ENCODE measurements around the gene HPCA.
"Not testable (repeated sequence)": the region's sequence is repeated elsewhere in the genome, so short reads cannot be mapped to it uniquely, and the experiment has no call there.

The HPCA gene

DNA sequence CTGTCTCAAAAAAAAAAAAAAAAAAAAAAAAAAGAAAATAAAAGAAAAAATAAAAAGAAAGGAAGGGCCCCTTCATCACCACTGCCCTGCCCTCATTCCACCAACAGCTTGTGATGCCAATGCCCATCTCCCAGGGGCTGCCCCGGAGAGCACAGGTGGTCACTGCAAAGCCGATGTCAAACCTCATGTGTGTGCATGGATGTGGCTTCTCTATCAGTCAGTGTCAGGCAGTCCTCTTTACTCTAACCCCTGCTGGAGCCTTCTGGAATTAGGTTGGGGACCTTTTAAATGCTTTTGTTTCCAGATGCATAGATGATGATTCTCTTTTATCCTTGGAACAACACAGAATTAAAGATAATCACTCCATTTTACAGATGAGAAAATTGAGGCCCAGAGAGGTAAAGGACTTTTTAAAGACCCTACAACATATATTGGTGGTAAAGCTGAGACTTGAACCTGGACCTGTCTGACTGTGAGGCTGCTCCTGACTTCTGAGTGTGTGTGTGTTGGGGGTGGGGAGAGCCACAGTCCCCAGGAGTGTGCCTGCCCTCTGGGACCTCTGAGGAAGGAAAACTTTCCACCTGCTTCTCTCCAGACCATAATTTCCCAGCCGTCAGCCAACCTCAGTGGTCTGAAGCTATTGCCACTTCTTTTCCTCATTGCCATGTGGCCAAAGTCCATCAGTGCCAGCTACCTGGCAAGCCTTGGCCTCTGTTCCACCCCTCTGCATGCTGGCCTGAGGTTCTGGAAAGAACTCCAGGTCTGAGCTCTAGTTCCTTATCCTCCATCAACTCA is 17.9 kb downstream of the HPCA start:
- no peak for DNase-seq

- DNase-seq: no peak
Measured at GRCh38 chr1:32904797-32905196, 18.5 kb downstream of the HPCA start.

DNA sequence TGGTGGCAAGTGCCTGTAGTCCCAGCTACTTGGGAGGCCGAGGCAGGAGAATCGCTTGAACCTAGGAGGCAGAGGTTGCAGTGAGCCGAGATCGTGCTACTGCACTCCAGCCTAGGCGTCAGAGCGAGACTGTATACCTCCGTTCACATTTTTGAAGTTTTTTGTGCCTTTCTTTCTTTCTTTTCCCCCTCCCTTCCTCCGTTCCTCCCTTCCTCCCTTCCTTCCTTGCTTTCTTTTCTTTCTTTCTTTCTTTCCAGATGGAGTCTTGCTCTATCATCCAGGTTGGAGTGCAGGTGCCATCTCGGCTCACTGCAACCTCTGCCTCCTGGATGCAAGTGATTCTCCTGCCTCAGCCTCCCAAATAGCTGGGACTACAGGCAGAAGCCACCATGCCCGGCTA is 19.3 kb downstream of the HPCA start:
- not testable (repeated sequence) for DNase-seq

DNA sequence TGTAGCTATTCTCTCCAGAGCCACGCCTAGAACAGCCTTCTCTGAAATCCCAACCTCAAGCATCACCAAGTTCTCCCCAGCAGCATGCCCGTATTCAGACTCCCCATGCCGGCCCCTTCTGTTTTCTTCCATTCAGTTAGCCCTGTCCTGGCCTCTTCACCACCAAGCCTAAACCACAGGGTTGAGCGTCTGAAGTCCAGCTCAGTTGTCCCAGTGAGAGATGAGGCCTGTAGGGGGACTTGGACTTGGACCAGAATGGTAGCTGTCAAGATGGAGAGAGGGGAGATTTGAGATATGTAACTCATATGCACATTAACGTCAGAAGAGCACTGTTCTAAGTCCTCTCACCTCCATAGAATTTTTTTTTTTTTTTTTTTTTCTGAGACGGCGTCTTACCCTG is 20.4 kb downstream of the HPCA start:
- no peak for DNase-seq

DNA sequence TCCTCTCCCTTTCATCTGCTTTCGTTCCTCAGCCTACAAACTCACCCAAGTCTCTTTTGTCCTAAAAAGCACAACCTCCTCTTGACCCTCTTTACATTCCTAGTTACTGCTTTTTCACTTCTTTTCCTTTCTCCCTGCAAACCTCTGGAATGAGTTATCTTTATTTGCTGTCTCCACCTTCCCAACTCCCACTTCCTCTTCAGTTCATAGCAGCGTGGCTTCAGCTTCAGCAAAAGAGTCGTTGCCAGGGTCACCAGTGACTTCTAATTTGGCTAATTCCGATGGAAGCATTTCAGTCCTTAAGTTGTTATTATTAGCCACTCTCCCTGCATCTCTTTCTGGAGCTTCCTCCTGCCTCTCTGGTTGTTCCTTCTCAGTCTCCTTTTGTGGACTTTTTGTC is 21.1 kb downstream of the HPCA start:
- DNase-seq: no peak

GRCh38 chr1:32910319-32910718 is 24.0 kb downstream of the HPCA start:
- no peak for DNase-seq

DNA sequence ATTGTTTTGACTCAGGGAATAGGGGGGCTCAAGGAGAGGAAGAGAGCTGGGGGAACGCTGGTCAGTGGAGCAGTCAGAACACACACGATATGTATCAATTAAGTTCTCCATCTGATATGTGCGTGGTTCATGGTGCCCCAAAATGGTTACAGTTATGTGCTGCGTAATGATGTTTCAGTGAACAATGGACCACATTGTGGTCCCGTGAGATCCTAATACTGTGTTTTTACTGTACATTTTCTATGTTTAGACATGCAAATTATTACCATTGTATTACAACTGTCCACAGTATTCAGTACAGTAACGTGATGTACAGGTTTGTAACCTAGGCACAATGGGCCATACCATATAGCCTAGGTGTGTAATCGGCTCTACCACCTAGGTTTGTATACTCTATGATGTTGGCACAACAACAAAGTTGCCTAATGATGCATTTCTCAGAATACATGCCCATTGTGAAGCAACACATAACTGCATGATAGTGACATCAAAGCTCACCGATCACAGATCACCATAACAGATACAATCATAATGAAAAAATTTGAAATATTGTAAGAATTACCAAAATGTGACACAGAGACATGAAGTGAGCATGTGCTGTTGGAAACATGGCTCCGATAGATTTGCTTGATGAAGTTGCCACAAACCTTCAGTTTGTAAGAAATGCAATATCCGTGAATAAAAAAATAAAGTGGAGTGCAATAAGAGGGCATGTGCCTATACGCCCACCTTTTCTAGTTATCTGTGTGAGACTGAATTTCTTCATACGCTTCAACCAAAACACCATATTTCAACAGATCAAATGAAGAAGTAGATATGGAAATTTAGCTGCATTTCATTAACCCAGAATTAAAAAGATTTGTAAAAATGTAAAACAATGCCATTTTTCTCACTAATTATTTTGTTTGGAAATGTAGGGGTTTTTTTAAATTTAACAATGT is 29.7 kb downstream of the HPCA start:
- DNase-seq: no peak

DNA sequence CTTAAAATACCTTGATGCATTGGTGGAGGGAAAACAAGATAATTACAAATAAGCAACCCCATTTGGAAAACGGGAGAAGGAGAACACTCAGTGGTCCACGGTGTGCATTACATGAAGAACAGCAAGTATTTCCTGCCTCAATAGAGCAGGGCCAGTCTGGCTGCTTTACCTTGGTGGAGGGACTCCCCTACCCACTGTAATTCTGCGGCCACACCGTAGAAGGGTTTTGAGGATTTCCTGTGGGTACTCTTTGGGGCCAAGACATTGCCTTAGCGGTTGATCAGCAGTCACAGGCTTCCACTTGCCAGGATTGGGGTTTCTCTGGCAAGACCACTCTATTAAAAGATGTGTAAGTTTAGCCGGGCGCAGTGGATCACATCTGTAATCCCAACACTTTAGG is 31.2 kb downstream of the HPCA start:
- no peak for DNase-seq

- DNase-seq: no peak
Measured at GRCh38 chr1:32918179-32918578, 31.9 kb downstream of the HPCA start.

GRCh38 chr1:32919811-32920733 is 33.8 kb downstream of the HPCA start:
- DNase-seq: no peak

DNA sequence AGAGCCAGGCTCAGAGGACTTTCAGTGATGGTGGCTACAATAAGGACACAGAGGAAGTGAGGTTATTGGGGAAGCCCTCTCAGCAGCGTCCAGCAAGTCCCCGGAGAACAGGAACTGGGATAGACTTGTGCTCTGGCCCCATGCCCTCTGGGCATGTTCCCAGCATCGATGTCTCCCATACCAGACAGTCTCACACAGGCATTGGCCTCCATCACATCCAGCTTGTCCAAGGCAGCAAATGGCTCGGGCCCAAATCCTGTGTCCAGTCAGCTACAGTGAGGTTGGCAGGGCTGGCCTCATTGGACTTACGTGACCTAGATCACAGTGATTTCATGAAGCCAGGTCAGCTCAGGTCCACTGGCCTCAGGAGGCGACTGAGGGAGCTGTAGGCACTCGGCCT is 34.5 kb downstream of the HPCA start:
- DNase-seq: no peak

DNA sequence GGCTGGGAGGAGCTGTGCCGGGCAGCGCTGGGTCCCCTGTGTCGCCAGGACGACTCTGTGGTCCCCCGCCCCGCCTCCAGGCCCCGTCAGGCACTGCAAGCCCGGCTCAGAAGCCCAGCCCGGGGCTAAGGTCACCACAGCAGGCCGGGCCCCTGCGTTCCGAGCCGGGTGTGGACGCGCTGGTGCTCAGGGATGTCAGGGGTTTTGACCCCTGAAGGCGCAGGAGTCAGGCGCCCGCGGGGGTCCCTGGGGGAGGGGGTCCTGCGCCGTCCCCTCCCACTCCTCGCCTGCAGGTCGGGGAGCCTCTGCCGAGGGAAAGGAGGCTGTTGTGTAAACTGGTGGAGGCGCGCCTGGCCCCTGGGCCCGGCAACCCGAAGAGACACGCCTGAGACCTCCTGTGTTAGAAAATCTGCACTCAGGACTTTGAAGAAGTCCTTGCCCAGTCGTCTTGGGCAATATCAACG is 38.6 kb downstream of the HPCA start:
- DNase-seq: no peak

GRCh38 chr1:32925403-32926162 is 39.3 kb downstream of the HPCA start:
- no peak for DNase-seq

DNA sequence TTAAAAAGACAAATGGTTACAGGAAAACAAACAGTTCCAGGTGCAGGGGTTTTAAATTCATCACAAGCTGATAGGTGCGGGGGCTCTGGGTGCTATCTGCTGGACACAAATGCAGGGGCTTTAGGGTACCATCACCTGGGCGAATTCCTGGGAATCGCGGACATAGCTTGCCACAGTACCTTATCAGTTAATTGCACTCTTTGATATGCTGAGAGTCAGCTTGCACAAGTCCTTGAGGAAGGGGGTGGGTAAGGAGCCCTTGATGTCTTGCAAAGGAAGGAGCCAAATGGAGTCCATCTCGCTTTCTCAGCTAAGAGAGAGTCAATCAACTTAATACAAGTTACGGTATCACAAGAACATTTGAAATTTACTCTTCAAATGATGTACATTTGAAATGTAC is 40.3 kb downstream of the HPCA start:
- no peak for DNase-seq

DNA sequence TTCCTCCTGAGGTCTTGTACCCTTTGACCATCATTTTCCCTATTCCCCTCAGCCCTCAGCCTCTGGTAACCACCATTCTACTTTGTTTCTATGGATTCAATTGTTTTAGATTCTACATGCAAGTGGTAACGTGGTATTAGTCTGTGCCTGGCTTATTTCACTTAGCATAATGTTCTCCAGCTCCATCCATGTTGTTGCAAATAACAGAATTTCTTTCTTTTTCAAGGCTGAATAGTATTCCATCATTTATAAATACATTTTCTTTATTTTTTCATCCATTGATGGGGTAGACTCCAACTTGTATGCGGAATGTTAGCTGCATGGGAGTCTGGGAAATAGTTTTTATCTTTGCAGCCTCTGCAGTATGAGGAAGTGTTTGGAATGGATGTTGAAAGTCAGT is 41.1 kb downstream of the HPCA start:
- no peak for DNase-seq

GRCh38 chr1:32928285-32928684 is 42.0 kb downstream of the HPCA start:
- DNase-seq: no peak

DNA sequence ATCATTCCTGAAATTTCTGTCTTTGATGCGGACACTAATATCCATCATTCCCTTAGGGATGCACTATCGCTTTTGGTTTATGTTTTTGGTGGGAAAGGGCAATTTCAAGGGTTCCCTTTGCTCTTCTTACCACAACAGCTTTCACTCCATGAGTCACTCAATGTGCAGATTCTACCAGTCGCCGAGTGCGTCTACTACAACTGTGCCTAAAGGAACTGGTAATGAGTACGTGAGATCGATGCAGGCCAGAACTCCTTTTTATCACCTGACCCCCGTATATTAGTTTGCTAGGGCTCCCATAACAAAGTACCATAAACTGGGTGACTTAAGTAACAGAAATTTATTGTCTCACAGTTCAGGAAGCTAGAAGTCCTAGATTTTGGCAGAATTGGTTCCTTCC is 42.4 kb downstream of the HPCA start:
- no peak for DNase-seq

DNA sequence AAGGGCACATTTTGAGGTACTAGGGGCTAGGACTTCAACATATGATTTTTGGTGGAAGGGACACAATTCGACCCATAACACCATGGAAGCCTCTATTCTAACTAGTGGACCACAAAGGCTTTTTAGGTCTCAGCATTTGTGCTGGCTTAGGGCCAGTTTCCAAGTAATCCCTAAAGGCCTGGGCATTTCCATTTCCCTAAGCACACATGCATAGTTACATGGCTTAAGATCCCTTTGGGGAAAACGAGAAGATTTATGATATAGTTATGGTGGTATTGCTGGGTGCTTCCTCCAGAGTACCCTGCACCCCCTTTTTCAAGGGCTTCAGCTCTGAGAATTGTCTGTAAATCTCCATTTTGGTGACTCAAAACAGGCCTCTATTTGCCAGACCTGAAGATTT is 43.1 kb downstream of the HPCA start:
- no peak for DNase-seq

GRCh38 chr1:32931760-32932159 is 45.5 kb downstream of the HPCA start:
- DNase-seq: no peak

DNA sequence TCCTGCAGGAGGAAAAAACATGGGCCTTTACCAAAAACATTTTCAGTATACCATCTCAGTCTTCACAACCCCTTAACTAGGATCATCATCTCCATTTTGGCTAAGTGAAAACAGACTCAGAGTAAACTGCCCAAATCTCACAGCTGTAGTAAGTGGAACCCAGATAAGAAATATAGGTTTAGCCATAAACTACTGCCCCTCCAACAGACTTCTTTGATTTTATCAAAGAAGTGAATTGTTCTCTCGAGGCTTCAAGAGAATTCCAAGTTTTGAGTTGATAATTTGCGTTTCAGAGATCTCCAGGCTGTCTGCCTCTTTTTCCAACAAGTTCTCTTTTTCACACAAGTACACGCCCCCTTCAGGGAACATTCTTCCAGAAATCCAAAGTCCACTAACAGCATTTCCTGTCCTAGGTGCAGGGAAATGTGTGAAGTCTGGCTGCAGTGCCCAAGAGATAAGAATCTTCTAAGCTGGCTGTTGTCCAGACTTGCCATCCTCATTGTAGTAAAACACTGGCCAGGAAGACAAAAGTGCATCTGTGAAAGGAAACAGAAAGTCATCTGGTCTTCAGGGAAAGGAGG is 47.5 kb downstream of the HPCA start:
- DNase-seq: no peak

DNA sequence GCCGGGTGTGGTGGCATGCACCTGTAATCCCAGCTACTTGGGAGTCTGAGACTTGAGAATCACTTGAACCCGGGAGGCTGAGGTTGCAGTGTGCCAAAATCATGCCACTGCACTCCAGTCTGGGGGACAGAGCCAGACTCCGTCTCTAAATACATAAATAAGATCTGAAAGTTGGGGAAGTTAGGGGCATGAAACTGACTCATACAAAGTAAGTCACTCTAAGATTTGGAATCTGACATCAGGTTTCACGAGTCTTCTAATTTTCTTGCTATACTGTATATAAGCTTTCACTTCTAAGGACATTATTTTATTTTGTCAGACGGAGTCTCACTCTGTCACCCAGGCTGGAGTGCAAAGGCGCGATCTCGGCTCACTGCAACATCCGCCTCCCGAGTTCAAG is 48.2 kb downstream of the HPCA start:
- no peak for DNase-seq

GRCh38 chr1:32937061-32937460 is 50.8 kb downstream of the HPCA start:
- no peak for DNase-seq
